AG08396 (cell line): ENCODE measurements around the gene UQCC2.

ENCODE experiments used
- DNase-seq: peaks from one replicate; pipeline ENCODE4 v3.0.0; 2012; ENCODE audit warnings: low spot score, mixed read lengths

Gene UQCC2

GRCh38 chr6:33690766-33691165 lies 20.7 kb downstream of the UQCC2 start:
- no peak for DNase-seq

DNA sequence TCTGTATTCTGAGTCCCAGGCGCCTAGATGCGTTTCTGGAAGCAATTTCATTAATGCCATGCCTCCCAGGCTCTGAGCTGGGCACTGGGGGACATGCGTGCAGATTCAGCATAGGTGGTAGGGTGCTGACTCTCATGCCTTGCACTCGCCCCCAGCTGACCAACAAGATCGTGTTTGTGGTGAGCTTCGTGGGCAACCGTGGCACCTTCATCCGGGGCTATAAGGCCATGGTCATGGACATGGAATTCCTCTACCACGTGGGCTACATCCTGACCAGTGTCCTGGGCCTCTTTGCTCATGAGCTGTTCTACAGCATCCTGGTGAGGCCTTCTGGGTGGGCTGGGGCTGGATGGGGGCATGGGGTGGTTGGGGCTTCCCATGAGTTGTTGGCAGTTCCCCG lies 21.6 kb downstream of the UQCC2 start:
- no peak for DNase-seq

- no peak for DNase-seq
Measured at GRCh38 chr6:33689148-33689494, 22.4 kb downstream of the UQCC2 start.

DNA sequence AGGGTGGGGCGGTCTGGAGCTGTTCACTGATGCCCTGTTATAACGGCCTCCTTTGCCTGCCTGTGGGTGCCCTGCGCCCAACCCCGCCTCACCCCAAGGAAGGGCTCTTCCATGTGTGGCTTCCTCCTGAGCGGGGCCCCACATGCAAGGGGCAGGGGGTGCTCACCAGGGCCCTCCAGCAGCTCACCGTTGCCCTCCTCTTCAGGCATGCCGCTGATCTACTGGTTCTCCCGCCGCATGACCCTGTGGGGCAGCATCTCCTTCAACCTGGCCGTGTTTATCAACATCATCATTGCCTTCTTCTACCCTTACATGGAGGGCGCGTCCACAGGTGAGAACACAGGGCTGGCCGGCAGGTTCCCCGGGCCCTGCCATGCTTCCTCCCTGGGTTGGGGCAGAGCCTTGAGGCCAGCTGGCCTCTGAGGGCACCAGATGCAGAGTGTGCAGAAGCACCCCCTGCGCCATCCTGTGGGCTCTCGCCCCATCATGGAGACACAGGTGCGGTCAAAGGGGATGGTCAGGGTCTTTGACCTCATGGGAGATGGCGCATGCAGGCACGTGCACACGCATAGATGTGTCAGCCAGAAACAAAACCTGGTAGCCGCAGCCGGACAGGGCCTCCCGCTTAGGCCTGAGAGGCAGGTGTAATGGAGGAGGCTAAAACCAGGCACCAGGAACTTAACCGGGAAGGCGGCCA lies 22.9 kb downstream of the UQCC2 start:
- no peak for DNase-seq

DNA sequence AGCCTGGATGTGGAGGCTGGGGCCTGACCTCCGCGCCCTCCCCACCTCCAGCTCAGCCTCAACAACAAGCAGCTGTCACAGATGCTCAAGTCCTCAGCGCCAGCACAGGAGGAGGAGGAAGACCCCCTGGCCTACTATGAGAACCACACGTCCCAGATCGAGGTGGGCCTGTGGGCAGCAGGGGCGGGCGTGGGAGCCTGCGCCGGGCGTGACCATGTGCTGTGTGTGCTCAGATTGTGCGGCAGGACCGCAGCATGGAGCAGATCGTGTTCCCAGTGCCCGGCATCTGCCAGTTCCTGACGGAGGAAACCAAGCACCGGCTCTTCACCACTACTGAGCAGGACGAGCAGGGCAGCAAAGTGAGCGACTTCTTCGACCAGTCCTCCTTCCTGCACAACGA lies 23.5 kb downstream of the UQCC2 start:
- DNase-seq = no peak

DNA sequence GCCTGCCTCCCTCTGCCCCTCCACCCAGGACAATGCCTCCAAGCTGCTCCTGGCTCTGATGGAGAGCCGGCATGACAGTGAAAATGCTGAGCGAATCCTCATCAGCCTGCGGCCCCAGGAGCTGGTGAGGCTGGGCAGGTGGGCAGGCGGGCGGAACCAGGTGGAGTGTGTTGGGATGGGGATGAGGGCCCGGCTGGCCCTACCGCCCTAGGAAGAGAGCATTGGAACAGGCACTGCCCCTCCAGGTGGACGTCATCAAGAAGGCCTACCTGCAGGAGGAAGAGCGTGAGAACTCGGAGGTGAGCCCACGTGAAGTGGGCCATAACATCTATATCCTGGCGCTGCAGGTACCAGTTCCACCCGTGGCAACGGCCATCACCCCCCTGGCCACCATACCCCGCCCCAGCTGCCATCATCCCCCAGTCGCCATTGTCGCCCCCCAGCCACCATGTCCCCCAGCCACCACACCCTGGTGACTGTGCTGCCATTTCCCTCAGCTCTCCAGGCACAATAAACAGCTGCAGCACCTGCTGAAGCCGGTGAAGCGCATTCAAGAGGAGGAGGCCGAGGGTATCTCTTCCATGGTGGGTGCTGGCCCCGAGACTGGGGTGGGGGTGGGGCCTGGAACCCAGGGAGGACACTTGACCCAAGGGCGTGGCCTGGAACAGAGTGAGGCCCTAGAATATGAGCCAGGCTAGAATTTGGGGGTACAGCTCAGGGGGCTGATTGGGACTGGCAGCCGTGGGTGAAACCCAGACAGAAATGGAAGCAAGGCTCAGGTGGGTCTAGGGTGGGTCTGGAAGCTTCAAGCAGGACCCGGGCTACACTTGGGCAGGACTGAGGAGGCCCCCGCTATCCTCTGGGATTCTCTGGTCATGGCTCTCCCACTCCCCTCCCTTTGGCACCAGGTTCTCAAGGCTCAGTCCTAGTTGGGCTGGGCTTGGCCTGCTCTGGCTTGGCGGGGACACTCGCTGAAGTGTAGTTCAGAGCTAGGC lies 24.2 kb downstream of the UQCC2 start:
- DNase-seq = no peak

GRCh38 chr6:33686225-33686924 lies 25.1 kb downstream of the UQCC2 start:
- DNase-seq = no peak

DNA sequence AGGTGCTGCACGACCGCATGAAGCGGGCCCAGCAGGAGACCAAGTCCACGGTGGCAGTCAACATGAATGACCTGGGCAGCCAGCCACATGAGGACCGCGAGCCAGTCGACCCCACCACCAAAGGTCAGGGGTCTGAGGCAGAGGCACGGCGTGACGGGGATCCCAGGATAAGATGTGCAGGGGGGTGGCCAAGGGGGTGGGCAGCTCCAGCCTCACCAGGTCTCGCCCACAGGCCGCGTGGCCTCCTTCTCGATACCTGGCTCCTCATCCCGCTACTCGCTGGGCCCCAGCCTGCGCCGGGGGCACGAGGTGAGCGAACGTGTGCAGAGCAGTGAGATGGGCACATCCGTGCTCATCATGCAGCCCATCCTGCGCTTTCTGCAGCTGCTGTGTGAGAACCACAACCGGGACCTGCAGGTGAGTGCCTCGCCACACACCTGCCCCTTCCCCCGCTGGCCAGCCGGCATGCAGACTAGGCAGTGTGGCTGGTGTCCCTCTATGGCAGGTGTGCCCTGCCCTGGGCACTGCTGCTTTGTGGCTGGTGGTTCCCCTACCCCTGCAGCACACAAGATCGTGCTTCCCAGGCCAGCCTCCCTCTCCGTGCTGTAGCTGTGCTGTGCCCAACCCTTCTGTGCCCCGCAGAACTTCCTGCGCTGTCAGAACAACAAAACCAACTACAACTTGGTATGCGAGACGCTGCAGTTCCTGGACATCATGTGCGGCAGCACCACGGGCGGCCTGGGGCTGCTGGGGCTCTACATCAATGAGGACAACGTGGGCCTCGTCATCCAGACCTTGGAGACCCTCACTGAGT lies 25.9 kb downstream of the UQCC2 start:
- no peak for DNase-seq

DNA sequence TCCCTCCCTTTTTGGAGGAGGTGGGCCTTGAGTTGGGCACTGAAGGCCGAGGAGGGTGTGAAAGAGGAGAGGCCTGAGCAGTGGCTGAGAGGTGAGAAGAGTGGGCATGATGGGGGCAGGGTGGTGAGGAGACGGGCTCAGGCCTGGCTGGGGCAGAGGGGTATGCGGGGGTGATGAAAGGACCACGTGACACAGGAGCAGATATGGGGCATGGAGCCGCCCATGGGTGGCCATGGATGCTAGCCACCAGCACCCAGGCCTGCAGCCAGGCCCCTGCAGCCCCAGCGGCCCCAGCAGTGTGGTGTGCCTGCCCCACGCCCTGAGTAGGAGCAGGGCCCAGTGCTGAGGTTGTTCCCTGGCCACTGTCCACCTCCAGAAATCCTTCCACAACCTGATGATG lies 26.5 kb downstream of the UQCC2 start:
- DNase-seq = no peak

DNA sequence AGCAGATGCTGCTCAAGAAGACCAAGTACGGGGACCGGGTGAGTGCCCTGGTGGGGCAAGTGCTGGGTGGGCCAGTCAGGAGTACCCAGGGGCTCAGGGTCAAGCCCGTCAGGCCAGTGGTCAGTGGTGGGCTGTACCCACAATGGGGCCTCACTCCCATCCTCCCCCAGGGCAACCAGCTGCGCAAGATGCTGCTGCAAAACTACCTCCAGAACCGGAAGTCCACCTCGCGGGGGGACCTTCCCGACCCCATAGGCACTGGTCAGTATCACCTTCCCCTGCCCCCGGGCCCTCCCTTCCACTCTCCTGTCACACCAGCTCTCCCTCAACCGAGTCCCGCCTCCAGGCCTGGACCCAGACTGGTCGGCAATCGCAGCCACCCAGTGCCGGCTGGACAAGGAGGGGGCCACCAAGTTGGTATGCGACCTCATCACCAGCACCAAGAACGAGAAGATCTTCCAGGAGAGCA lies 27.0 kb downstream of the UQCC2 start:
- no peak for DNase-seq

- DNase-seq = no peak
Measured at GRCh38 chr6:33683576-33684427, 27.7 kb downstream of the UQCC2 start.

DNA sequence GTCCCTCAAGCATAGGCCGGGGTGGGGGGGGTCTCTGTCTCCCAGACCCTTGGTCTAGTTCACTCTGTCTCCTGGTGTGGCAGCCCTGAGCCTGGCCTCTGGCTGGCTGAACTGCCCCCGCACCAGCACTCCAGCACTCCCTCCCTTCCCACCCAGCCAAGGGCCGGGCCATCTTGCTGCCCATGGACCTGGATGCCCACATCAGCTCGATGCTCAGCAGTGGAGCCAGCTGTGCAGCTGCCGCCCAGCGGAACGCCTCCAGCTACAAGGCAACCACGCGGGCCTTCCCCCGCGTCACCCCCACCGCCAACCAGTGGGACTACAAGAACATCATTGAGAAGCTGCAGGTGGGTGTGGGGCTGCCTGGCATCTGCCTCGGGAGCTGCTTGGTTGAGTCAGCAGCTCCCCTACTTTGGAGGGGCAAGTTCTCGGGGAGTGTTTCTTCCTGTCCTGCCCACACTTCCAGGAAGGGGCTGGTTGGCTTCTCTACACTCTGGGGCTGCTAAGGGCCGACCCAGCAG lies 28.4 kb downstream of the UQCC2 start:
- no peak for DNase-seq

- no peak for DNase-seq
Measured at GRCh38 chr6:33682341-33682740, 29.2 kb downstream of the UQCC2 start.

GRCh38 chr6:33679761-33680160 lies 31.7 kb downstream of the UQCC2 start:
- DNase-seq = no peak

DNA sequence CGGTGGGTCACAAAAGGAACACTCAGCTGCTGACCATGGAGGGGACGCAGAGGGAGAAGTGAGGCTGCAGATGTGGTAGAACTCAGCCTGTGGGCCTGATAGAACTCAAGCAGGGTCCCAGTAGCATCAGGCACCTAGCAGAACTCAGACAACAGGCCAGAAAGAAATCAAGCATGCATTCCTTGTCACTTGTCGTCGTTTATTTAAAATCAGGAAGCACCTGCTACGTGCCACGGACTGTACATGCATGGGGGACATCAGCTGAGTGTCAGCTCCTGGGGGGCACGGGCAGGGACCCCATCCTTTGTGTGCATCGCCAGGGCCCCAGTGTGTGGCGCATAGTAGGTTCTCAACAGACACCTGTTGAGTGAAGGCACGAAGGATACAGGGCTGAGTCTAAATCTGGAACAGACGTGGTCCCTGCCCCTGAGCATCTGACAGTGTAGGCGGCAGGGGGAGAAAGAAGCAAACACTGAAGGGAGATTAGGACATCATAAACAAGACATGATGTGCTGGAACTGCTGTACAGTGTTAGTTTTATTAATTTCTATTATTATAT lies 32.5 kb downstream of the UQCC2 start:
- DNase-seq = no peak

GRCh38 chr6:33678233-33678931 lies 33.1 kb downstream of the UQCC2 start:
- no peak for DNase-seq

GRCh38 chr6:33677689-33678088 lies 33.8 kb downstream of the UQCC2 start:
- no peak for DNase-seq

DNA sequence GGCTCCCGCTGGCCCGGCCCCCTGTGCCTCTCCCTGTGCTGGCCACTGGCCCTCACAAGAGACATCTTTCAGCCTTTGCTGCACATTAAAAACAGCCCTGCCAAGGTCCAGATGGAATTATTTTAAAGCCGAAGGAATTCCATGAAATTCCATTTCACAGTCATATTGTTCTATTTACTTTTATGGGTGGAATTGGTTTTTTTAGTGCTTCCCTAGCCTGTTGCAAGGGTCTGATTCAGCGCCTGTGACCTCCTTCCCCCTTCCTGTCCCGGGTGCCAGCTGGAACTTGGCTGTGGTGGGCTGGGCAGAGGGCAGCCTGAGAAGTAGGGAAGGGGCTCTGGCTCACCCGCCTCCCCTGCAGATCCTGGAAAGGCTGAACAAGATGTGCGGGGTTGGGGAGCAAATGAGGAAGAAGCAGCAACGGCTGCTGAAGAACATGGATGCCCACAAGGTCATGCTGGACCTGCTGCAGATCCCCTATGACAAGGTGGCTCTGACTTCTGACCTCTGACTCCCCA lies 34.3 kb downstream of the UQCC2 start:
- no peak for DNase-seq

GRCh38 chr6:33676416-33677142 lies 34.9 kb downstream of the UQCC2 start:
- no peak for DNase-seq
